ENCODE measurements around the gene CARHSP1.
"Not testable (repeated sequence)": the region's sequence is repeated elsewhere in the genome, so short reads cannot be mapped to it uniquely, and the experiment has no call there.

Gene CARHSP1

GRCh38 chr16:8868416-8869211, at the start of gene CARHSP1:
CARHSP1 (minus strand) TSS chr16:8869006; CDS start chr16:8859328, 9,678 bp downstream.
- peak; percentile 77 for DNase-seq (ENCODE audit: low read depth)

GRCh38 chr16:8917336-8917735, 48.5 kb upstream of the CARHSP1 start:
- not testable (repeated sequence) for DNase-seq (ENCODE audit: low read depth)

- DNase-seq (ENCODE audit: low read depth): no peak
These were observed 47.9 kb upstream of the CARHSP1 start for GRCh38 chr16:8916541-8917225.

GRCh38 chr16:8915722-8916301, 47.0 kb upstream of the CARHSP1 start:
- no peak for DNase-seq (ENCODE audit: low read depth)

GRCh38 chr16:8914098-8914497, 45.3 kb upstream of the CARHSP1 start:
- no peak for DNase-seq (ENCODE audit: low read depth)

GRCh38 chr16:8912793-8913192, 44.0 kb upstream of the CARHSP1 start:
- DNase-seq (ENCODE audit: low read depth): no peak

- DNase-seq (ENCODE audit: low read depth): no peak
These were observed 42.0 kb upstream of the CARHSP1 start for GRCh38 chr16:8910811-8911210.

- no peak for DNase-seq (ENCODE audit: low read depth)
These were observed 40.1 kb upstream of the CARHSP1 start for GRCh38 chr16:8908810-8909468.

- DNase-seq (ENCODE audit: low read depth): no peak
These were observed 38.3 kb upstream of the CARHSP1 start for GRCh38 chr16:8907096-8907495.

- DNase-seq (ENCODE audit: low read depth): no peak
These were observed 37.2 kb upstream of the CARHSP1 start for GRCh38 chr16:8905795-8906591.

- DNase-seq (ENCODE audit: low read depth): no peak
These were observed 36.5 kb upstream of the CARHSP1 start for GRCh38 chr16:8905168-8905762.

GRCh38 chr16:8904018-8904430, 35.2 kb upstream of the CARHSP1 start:
- no peak for DNase-seq (ENCODE audit: low read depth)

GRCh38 chr16:8903004-8903403, 34.2 kb upstream of the CARHSP1 start:
- DNase-seq (ENCODE audit: low read depth): no peak

GRCh38 chr16:8901320-8901861, 32.6 kb upstream of the CARHSP1 start:
- DNase-seq (ENCODE audit: low read depth): no peak

- no peak for DNase-seq (ENCODE audit: low read depth)
These were observed 31.5 kb upstream of the CARHSP1 start for GRCh38 chr16:8900343-8900742.

GRCh38 chr16:8899709-8900317, 31.0 kb upstream of the CARHSP1 start:
- no peak for DNase-seq (ENCODE audit: low read depth)

- no peak for DNase-seq (ENCODE audit: low read depth)
These were observed 30.0 kb upstream of the CARHSP1 start for GRCh38 chr16:8898660-8899318.

GRCh38 chr16:8894736-8895334, 26.0 kb upstream of the CARHSP1 start:
- no peak for DNase-seq (ENCODE audit: low read depth)

GRCh38 chr16:8893976-8894690, 25.3 kb upstream of the CARHSP1 start:
- no peak for DNase-seq (ENCODE audit: low read depth)
